H1 (cell line): Measurements from ENCODE around the gene ABCD2. TPM values are rescaled to one million over a fixed set of nuclear protein-coding genes. Genes with fewer than 3 reads are reported as not detected.

Experiments used
- CTCF ChIA-PET: fragments of 300-600 bp; sonication (Branson Sonifier 250); formaldehyde crosslinking; loops from one replicate; lab custom pipeline; 2021; ENCODE audit not compliant: partially characterized antibody; lab: Charles Lee
- POLR2A ChIA-PET: fragments of 300-600 bp; sonication (Branson Sonifier 250); formaldehyde crosslinking; loops from one replicate; lab custom pipeline; 2021; ENCODE audit warnings: inconsistent platforms; ENCODE audit not compliant: partially characterized antibody; lab: Charles Lee
- DNase-seq, 2 experiments: peaks; one replicate each; pipeline versions ENCODE4 v3.0.0 to v3.0.0-alpha.2; 2010 to 2022; ENCODE audit warnings: low spot score in 2 of 2, low read depth in 1 of 2, mixed read lengths in 1 of 2
- FAIRE-seq: peaks from 2 replicates; lab custom pipeline; 2011; peaks lifted over from hg19 to GRCh38; lab: Jason Lieb, UNC
- H2AFZ ChIP-seq: 2 replicates; pipeline ENCODE4 v1.8.1; 2012; ENCODE audit warnings: low read length, inconsistent platforms
- H2AK5ac ChIP-seq: 2 replicates; pipeline ENCODE4 v1.6.1; 2013; ENCODE audit warnings: low read depth, low read length
- H2BK120ac ChIP-seq: replicated peaks from 2 replicates; pipeline ENCODE3; 2013; ENCODE audit warnings: low read depth, low read length, inconsistent platforms
- H2BK12ac ChIP-seq: 2 replicates; pipeline ENCODE4 v1.6.1; 2013; ENCODE audit warnings: low read depth, low read length
- H2BK15ac ChIP-seq: 2 replicates; pipeline ENCODE4 v1.6.1; 2013; ENCODE audit warnings: low read length
- H2BK20ac ChIP-seq: 2 replicates; pipeline ENCODE4 v1.6.1; 2013; ENCODE audit warnings: low read length
- H2BK5ac ChIP-seq: 2 replicates; pipeline ENCODE4 v1.6.1; 2013; ENCODE audit warnings: low read depth, low read length
- H3K14ac ChIP-seq: 2 replicates; pipeline ENCODE4 v1.6.1; 2013; ENCODE audit warnings: inconsistent platforms; ENCODE audit not compliant: insufficient read length
- H3K18ac ChIP-seq: 2 replicates; pipeline ENCODE4 v1.6.1; 2013; ENCODE audit warnings: low read length; ENCODE audit errors: extremely low read depth
- H3K23ac ChIP-seq: 2 replicates; pipeline ENCODE4 v1.6.1; 2013; ENCODE audit warnings: inconsistent platforms; ENCODE audit not compliant: insufficient read length
- H3K23me2 ChIP-seq: 2 replicates; pipeline ENCODE4 v1.6.1; 2013; ENCODE audit warnings: low read depth, low read length
- H3K27ac ChIP-seq: 2 replicates; pipeline ENCODE4 v1.6.1; 2011; ENCODE audit warnings: low read depth, low read length, inconsistent platforms
- H3K27me3 ChIP-seq, 4 experiments: replicated peaks in 1 of 4; 1 replicate in 1 of 4; 2 replicates in 3 of 4; pipeline versions ENCODE4 v1.6.1 to v1.8.1; 2011 to 2013; ENCODE audit warnings: low read length in 3 of 4, mild to moderate bottlenecking in 3 of 4, inconsistent platforms in 2 of 4, mixed read lengths in 2 of 4, moderate library complexity in 1 of 4; ENCODE audit not compliant: control insufficient read depth in 3 of 4, insufficient read depth in 3 of 4; ENCODE audit errors: extremely low read depth in 1 of 4
- H3K36me3 ChIP-seq, 4 experiments: 2 replicates each; pipeline versions ENCODE4 v1.6.1 to v1.8.1; 2011 to 2013; ENCODE audit warnings: mild to moderate bottlenecking in 4 of 4, low read length in 3 of 4, moderate library complexity in 2 of 4, control low read depth in 1 of 4, inconsistent platforms in 1 of 4; ENCODE audit not compliant: insufficient read depth in 4 of 4, control insufficient read depth in 2 of 4
- H3K4ac ChIP-seq: replicated peaks from 2 replicates; pipeline ENCODE3; 2013; ENCODE audit warnings: low read length, low read depth, mixed read lengths, inconsistent platforms; ENCODE audit not compliant: insufficient read length
- H3K4me1 ChIP-seq, 4 experiments: replicated peaks in 1 of 4; 1 replicate in 1 of 4; 2 replicates in 3 of 4; pipeline versions ENCODE4 v1.6.1 to v1.8.1; 2011 to 2013; ENCODE audit warnings: low read length in 3 of 4, inconsistent platforms in 2 of 4, mixed read lengths in 1 of 4; ENCODE audit not compliant: insufficient read depth in 4 of 4, control insufficient read depth in 3 of 4
- H3K4me2 ChIP-seq, 2 experiments: 2 replicates each; pipeline versions ENCODE4 v1.6.1 to v1.8.1; 2011 to 2013; ENCODE audit warnings: low read depth in 2 of 2, low read length in 2 of 2, control low read depth in 1 of 2, inconsistent platforms in 1 of 2, mild to moderate bottlenecking in 1 of 2; ENCODE audit not compliant: insufficient read depth in 1 of 2
- H3K4me3 ChIP-seq, 4 experiments: fragments of 200-600, 300-600 bp in 1 of 4; sonication (generic), shearing (Covaris generic), sonication (Bioruptor Twin) in 1 of 4; 2 replicates each; pipeline versions ENCODE4 v1.5.1 to v1.8.1; 2011 to 2016; ENCODE audit warnings: low read length in 4 of 4, low read depth in 3 of 4, control low read depth in 2 of 4, inconsistent platforms in 2 of 4, mild to moderate bottlenecking in 2 of 4, mixed read lengths in 1 of 4, moderate library complexity in 1 of 4; ENCODE audit not compliant: insufficient read depth in 2 of 4; ENCODE audit errors: extremely low read depth in 1 of 4
- H3K56ac ChIP-seq: replicated peaks from 2 replicates; pipeline ENCODE3; 2013; ENCODE audit warnings: low read depth, mild to moderate bottlenecking, mixed read lengths, low read length, inconsistent platforms; ENCODE audit not compliant: insufficient read length
- H3K79me1 ChIP-seq: 2 replicates; pipeline ENCODE4 v1.6.1; 2013; ENCODE audit warnings: low read depth, low read length, control low read depth
- H3K79me2 ChIP-seq, 2 experiments: 2 replicates each; pipeline versions ENCODE4 v1.6.1 to v1.8.1; 2012 to 2013; ENCODE audit warnings: low read length in 2 of 2, mild to moderate bottlenecking in 2 of 2, inconsistent platforms in 1 of 2; ENCODE audit not compliant: insufficient read depth in 2 of 2, control insufficient read depth in 1 of 2
- H3K9ac ChIP-seq, 4 experiments: replicated peaks in 1 of 4; 1 replicate in 1 of 4; 2 replicates in 3 of 4; pipeline versions ENCODE4 v1.6.1 to v1.8.1; 2011 to 2013; ENCODE audit warnings: low read depth in 3 of 4, low read length in 3 of 4, control low read depth in 2 of 4, mild to moderate bottlenecking in 2 of 4, moderate library complexity in 2 of 4, inconsistent platforms in 1 of 4; ENCODE audit errors: extremely low read depth in 1 of 4
- H3K9me3 ChIP-seq, 2 experiments: 2 replicates each; pipeline versions ENCODE4 v1.6.1 to v1.8.1; 2012 to 2013; ENCODE audit warnings: mild to moderate bottlenecking in 2 of 2, moderate library complexity in 2 of 2, control low read depth in 1 of 2, inconsistent platforms in 1 of 2, low read depth in 1 of 2, low read length in 1 of 2, mixed read lengths in 1 of 2; ENCODE audit not compliant: insufficient read depth in 2 of 2
- H4K20me1 ChIP-seq, 2 experiments: replicated peaks in 1 of 2; 2 replicates each; pipeline versions ENCODE3 to v1.8.1; 2011 to 2013; ENCODE audit warnings: inconsistent platforms in 2 of 2, low read length in 2 of 2, mild to moderate bottlenecking in 1 of 2; ENCODE audit not compliant: insufficient read depth in 2 of 2, control insufficient read depth in 1 of 2
- H4K5ac ChIP-seq: 2 replicates; pipeline ENCODE4 v1.6.1; 2013; ENCODE audit warnings: low read length, low read depth, mixed read lengths, inconsistent platforms; ENCODE audit not compliant: insufficient read length
- H4K8ac ChIP-seq: 2 replicates; pipeline ENCODE4 v1.8.0; 2013; ENCODE audit warnings: mild to moderate bottlenecking, moderate library complexity, low read length, inconsistent platforms; ENCODE audit not compliant: insufficient read depth; ENCODE audit errors: extremely low read depth
- H4K91ac ChIP-seq: replicated peaks from 2 replicates; pipeline ENCODE3; 2013; ENCODE audit warnings: low read length, mixed read lengths, inconsistent platforms; ENCODE audit not compliant: insufficient read length
- CHD2 ChIP-seq: IDR thresholded peaks from 2 replicates; pipeline ENCODE4 v1.6.1; 2012; ENCODE audit warnings: low read length, improper control_type of control experiment
- GABPA ChIP-seq: IDR thresholded peaks from 2 replicates; pipeline ENCODE4 v1.6.1; 2011; ENCODE audit warnings: mild to moderate bottlenecking, low read length, moderate library complexity, borderline replicate concordance; ENCODE audit not compliant: insufficient read depth
- JUND ChIP-seq: IDR thresholded peaks from 2 replicates; pipeline ENCODE4 v1.6.1; 2011; ENCODE audit warnings: mild to moderate bottlenecking, improper control_type of control experiment, low read length
- WGBS, 2 experiments: shearing (Covaris generic) in 1 of 2; methylation state at CpG; one replicate each; pipeline versions ENCODE4 v1.1.6 to v1.1.7; 2013 to 2015; ENCODE audit warnings: low lambda C conversion rate in 2 of 2, mixed read lengths in 2 of 2, inconsistent platforms in 1 of 2, low coverage in 1 of 2, missing lambda C conversion rate in 1 of 2; ENCODE audit not compliant: insufficient replicate concordance in 2 of 2, insufficient coverage in 1 of 2, insufficient read length in 1 of 2; ENCODE audit errors: extremely low coverage in 1 of 2, missing lambda C conversion rate in 1 of 2; 5-methylcytosine and 5-hydroxymethylcytosine counted together
- polyA plus RNA-seq, 7 experiments: library from polyadenylated mRNA; depleted of rRNA in 3 of 7; stranded (reverse) in 5 of 7; unstranded in 2 of 7; fragments of >200 nt in 5 of 7; fragments of 200-250 nt in 2 of 7; gene quantifications; 1 replicate in 5 of 7; 2 replicates in 1 of 7; 4 replicates in 1 of 7; pipeline versions ENCODE4 v1.2.1 to v1.2.3, GENCODE V29; 2011 to 2013; ENCODE audit warnings: missing spikeins in 2 of 7, mixed read lengths in 2 of 7
- total RNA-seq: library from RNA; stranded (reverse); fragmentation: NEBNext Ultra II Directional; extraction: Animal tissue kit (Norgen Biotek cat#: 25700); gene quantifications from 2 replicates; pipeline ENCODE4 v1.2.1, GENCODE V29; 2021

ABCD2 gene
- total and polyA plus RNA-seq, 2 of the 8 experiments (the other 6 are each of a cell fraction or from before 2014, with no cell fraction given) = not detected

GRCh38 chr12:39605501-39605900 lies 14.1 kb downstream of the ABCD2 start:
- FAIRE-seq = no peak

More at GRCh38 chr12:39605501-39605900, 14.1 kb downstream of the ABCD2 start:
- Histone ChIP-seq H2BK120ac (no peak overlapping the region), H3K4me3 (no peak overlapping the region), H2BK12ac (no peak overlapping the region), H3K36me3 (no peaks in the 10 kb centered on the region), H3K56ac (no peak overlapping the region), H3K14ac (no peak overlapping the region), H4K20me1 (no peaks in the 10 kb centered on the region), H3K23me2 (no peaks in the 10 kb centered on the region; the same call in 1 of the 2 replicates), H3K4ac (no peak overlapping the region), H3K27me3 (no peaks in the 10 kb centered on the region), H3K9me3 (no peaks in the 10 kb centered on the region), H2BK15ac (no peak overlapping the region), H2AK5ac (no peak overlapping the region), H3K23ac (no peak overlapping the region), H3K18ac (no peak overlapping the region), H4K91ac (no peak overlapping the region), H2AFZ (no peak overlapping the region), H3K27ac (no peak overlapping the region), H2BK5ac (no peak overlapping the region), H3K79me1 (no peaks in the 10 kb centered on the region), H3K4me1 (no peaks in the 10 kb centered on the region; a peak in 1 of 7 replicates), H2BK20ac (no peak overlapping the region), H3K79me2 (no peaks in the 10 kb centered on the region), H4K8ac (no peak overlapping the region), H3K9ac (no peak overlapping the region), H4K5ac (no peak overlapping the region), H3K4me2 (no peak overlapping the region)
- no peak for DNase-seq
- no peak for TF ChIP-seq CHD2
- peak; percentile 36; the same call in 1 of the 2 replicates for TF ChIP-seq JUND
- no peak for TF ChIP-seq GABPA
- ChIA-PET POLR2A (no interaction called here), CTCF (interaction anchor here (1.2 kb wide), 1 partner anchor 385 kb away, joined by 3 read pairs; no protein-coding TSS in a partner anchor)
- 87% methylated on average over 1 of the region's 1 CpG; no CpG with 5 or more reads in 1 of the 2 experiments for WGBS, 2 experiments
